Stimulated activated CD4-positive, alpha-beta T cell treated with anti-CD3 and anti-CD28 coated beads, Interleukin-4, amount 100 ng/mL, for 24 hours (primary cell): ENCODE results near the gene PCP4L1.
"Not testable (repeated sequence)": the region's sequence is repeated elsewhere in the genome, so short reads cannot be mapped to it uniquely, and the experiment has no call there.

Source experiments
- DNase-seq: peaks from one replicate; pipeline ENCODE4 v3.0.0-alpha.2; 2020

Gene PCP4L1

GRCh38 chr1:161229896-161230295, 28.6 kb upstream of the PCP4L1 start:
- DNase-seq = no peak

- DNase-seq = no peak
Measured at GRCh38 chr1:161230762-161231161, 27.8 kb upstream of the PCP4L1 start.

DNA sequence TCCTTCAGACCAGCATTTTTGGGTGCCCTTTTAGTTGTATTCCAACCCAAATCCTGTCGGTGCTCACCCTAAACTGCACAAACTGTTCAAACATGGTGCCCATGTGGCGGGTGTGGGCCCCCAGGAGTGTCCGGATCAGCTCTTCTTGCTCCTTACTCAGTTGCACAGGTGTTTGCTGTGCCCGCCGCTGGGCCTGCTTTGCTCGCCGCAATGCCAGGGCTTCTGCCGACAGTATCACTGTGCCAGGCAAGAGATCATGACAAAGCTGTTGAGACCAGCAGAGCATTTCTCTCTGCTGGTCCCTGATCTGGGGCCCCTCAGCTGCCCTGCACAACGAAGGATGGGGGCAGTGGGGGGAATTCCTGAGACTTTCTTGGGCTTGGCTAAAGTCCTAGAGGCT, 25.4 kb upstream of the PCP4L1 start:
- no peak for DNase-seq

GRCh38 chr1:161235957-161236775, 22.4 kb upstream of the PCP4L1 start:
- DNase-seq = no peak

DNA sequence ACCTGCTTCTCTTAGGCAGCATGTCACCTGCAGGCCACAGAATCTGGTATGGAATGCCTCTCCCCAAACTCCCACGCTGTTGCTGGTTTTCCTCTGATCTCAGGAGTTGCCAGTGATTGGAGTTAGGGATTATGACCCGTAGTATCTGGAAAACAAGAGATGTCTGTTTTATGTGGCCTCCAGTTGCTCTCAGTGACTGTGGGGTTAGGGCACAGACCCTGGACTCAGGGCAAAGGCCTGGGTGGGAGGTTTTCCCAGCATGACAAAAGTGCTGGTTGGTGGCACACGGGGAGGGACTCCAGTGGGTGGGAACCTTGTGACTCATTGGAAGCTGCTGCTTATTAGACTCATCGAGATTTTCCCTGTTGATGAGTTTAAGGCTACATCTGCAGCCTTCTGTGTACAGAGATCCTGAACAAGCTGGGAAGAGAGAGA, 20.5 kb upstream of the PCP4L1 start, which contains the start of gene NR1I3:
TSS of gene NR1I3 (minus strand) at position 165 of the 435 bp plus-strand sequence. CDS start 1,638 bp downstream, outside the sequence.
- DNase-seq = no peak

- no peak for DNase-seq
Measured at GRCh38 chr1:161241682-161242081, 16.9 kb upstream of the PCP4L1 start.

DNA sequence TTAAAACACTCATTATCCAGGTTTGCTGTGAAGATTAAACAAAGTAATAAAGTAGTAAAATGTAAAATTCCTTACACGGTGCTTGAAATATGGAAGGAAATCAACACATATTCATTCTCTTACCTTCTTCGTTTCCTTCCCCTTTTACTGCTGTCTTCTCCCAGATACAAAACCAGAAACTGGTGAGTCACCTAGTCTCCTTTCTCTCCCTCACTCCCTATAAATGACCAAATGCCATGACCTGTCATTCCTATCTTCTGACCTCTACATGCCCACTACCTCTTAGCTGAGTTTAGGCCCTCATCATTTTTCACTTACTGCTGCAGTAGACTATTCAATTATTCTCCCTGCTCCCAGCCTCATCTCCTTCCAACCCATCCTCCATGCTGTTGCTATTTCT, 16.2 kb upstream of the PCP4L1 start:
- no peak for DNase-seq

DNA sequence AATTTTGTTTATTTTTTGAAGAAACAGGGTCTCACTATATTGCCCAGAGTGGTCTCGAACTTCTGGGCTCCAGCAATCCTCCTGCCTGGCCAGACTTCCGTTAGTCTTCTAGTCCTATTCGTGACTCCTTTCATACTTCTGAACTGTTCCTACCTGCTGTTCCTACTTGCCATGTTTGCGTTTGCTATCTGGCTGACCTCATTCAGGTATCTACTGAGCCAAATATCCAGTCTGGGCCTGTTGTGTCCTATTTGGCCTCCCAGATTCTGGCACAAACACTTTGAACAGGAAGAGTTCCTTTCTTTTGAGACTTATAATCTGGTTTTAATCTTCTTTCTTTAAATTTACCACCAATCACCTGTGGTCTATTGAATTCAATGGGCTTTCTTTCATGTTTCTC, 13.7 kb upstream of the PCP4L1 start:
- DNase-seq = no peak

- DNase-seq = not testable (repeated sequence)
Measured at GRCh38 chr1:161250100-161250499, 8.4 kb upstream of the PCP4L1 start.

DNA sequence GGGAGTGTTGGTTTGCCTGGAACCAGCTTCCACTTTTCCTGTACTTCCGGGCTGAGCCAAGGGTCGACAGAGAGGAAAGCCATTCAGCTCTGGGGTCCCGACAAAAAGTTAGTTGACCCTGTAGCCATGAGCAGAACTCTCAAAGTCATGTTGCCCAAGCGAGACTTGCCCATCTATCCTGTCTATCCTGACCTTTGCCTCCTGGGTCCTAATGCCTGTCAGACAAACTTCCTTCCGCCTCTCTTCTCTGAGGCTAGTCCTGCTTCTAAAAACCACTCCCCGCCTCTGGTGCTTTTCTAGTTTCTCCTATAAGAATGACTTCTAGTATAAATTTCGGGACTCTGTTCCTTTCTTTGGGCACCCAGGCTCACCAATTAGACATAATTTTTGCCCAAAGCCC, 7.7 kb upstream of the PCP4L1 start:
- DNase-seq = no peak

- no peak for DNase-seq
Measured at GRCh38 chr1:161251579-161251978, 7.0 kb upstream of the PCP4L1 start.

DNA sequence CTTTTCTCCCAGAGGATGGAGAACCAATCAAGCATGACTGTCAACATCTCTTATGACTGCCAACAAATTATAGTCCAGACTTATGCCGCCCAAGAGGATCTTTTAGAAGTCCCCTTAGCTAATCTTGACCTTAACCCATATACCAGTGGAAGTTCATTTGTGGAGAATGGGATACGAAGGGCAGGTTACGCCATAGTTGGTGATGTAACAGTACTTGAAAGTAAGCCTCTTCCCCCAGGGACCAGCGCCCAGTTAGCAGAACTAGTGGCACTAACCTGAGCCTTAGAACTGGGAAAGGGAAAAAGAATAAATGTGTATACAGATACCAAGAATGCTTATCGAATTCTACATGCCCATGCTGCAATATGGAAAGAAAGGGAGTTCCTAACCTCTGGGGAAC, 3.2 kb upstream of the PCP4L1 start:
- not testable (repeated sequence) for DNase-seq

- not testable (repeated sequence) for DNase-seq
Measured at GRCh38 chr1:161255955-161256520, 2.5 kb upstream of the PCP4L1 start.

DNA sequence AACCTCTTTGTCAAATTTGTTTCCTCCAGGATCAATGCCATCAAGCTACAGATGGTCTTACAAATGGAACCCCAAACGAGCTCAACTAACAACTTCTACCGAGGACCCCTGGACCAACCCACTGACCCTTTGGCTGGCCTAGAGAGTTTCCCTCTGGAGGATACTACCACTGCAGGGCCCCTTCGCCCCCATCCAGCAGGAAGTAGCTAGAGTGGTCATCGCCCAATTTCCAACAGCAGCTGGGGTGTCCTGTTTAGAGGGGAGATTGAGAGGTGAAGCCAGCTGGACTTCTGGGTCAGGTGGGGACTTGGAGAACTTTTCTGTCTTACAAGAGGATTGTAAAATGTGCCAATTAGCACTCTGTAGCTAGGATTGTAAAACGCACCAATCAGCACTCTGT, 1.4 kb upstream of the PCP4L1 start:
- DNase-seq = not testable (repeated sequence)

GRCh38 chr1:161259345-161259702, 779 bp downstream of the PCP4L1 start:
- no peak for DNase-seq

- no peak for DNase-seq
Measured at GRCh38 chr1:161259765-161260164, 1.2 kb downstream of the PCP4L1 start.

DNA sequence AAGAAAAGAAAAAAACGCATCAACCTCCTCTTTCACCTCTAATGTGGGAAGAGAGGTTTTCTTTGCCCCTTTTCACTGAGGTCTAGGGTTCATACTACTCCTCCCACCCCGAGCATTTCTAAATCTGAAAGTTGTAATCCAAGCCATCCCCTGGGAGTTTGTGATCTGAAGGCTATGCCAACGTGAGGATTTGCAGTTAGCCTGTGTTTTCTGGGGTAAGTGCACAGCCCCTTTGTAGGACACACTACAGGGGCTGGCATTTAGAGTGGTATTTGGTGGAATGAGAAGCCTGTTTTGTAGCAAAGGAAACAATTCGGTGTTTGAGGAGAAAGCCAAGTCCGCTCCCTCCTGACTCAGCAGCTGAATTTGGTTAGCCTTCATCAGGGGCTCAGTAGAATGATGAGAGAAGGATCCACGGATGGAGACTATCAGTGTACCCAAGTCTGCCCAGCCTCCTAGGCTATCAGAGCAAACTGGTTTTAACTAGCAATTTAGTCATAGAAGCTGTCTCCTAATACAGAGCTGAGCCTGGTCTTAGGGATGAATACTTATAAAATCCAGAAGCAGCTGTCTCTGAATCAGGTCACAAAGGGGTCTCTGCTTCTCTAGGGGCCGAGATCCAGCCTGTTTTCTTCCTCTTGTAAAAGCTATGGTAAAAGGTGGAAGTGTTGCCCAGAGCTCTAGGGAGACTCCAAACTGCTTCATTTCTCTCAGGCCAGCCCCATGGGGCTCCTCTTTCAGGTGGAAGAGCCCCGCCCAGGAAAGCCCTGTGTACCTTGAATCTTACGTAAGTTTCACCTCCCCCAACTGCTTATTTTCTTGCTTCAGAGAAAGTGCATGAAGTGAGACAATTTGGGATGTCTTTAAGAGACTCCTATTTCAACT, 2.1 kb downstream of the PCP4L1 start:
- DNase-seq = no peak

GRCh38 chr1:161261261-161262235, 3.0 kb downstream of the PCP4L1 start:
- DNase-seq = no peak

DNA sequence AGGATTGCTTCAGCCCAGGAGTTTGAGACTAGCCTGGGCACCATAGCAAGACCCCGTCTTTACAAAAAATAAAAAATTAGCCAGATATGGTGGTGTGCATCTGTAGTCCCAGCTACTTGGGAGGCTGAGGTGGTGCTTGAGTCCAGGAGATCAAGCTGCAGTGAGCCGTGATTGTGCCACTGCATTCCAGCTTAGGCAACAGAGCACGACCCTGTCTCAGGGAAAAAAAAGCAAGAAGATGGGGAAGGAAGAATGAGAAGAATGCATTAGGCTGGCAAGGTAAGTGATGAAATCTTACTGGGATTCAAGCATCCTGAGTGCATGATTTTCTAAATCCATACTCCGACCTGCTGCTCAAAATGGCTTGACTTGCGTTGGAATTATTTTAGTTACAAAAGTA, 6.8 kb downstream of the PCP4L1 start:
- no peak for DNase-seq

DNA sequence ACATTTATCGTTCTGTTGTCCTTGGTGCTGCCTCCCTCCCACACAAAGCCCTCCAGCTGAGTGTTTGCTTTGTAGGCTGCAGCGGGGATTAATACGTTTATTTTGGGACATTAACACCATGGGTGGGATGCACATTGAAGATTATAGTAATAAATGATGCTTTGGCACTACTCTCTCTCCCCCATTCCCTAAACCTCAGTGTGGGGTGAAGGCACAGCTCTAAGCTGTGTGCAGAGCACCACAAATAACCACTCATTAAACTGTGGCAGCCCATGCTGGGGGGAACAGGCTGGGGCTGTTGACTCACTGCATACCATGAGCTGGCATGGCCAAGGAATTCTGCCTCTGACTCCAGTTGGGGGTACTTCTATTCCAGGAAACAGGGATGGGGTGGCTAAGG, 7.7 kb downstream of the PCP4L1 start:
- no peak for DNase-seq

- DNase-seq = no peak
Measured at GRCh38 chr1:161266836-161267235, 8.3 kb downstream of the PCP4L1 start.

DNA sequence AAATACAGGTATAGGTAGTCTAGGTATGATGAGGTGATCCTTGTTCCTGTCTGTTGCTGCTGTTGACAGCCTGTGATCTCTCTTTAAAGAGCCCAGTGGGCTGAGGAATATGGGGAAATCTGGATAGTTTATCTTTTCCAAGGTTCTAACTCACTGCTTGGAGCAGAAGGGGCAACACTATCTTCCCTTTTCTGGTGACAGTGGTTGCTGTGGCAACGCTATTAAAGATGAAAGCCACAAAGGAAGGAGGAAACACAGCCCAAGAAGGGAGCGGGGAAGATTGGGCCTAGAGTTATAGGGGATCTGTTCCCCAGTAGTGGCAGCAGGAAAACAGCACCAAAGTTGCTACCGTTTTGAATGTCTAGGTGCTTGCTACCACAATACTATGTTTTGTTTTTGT, 8.8 kb downstream of the PCP4L1 start:
- DNase-seq = no peak
